ENCODE data around the gene PLA2G4F.
A peak's percentile ranks its signal among the peaks of the same experiment; 100 is the strongest.

PLA2G4F gene

GRCh38 chr15:42131006-42131405 lies 25.4 kb downstream of the PLA2G4F start:
- DNase-seq: no peak

- no peak for DNase-seq
Measured at GRCh38 chr15:42130246-42130986, 26.0 kb downstream of the PLA2G4F start.

- no peak for DNase-seq
Measured at GRCh38 chr15:42129364-42129763, 27.1 kb downstream of the PLA2G4F start.

- no peak for DNase-seq
Measured at GRCh38 chr15:42128476-42128875, 28.0 kb downstream of the PLA2G4F start.

- no peak for DNase-seq
Measured at GRCh38 chr15:42123546-42123945, 32.9 kb downstream of the PLA2G4F start.

- no peak for DNase-seq
Measured at GRCh38 chr15:42121682-42122081, 34.8 kb downstream of the PLA2G4F start.

- DNase-seq: no peak
Measured at GRCh38 chr15:42121021-42121420, 35.4 kb downstream of the PLA2G4F start.

- DNase-seq: no peak
Measured at GRCh38 chr15:42120285-42120684, 36.2 kb downstream of the PLA2G4F start.

- DNase-seq: no peak
Measured at GRCh38 chr15:42119446-42119760, 37.0 kb downstream of the PLA2G4F start.

GRCh38 chr15:42118650-42119445 lies 37.6 kb downstream of the PLA2G4F start:
- peak; percentile 53 for DNase-seq

GRCh38 chr15:42111924-42112323 lies 44.5 kb downstream of the PLA2G4F start:
- no peak for DNase-seq

- peak; percentile 17 for DNase-seq
Measured at GRCh38 chr15:42110367-42110766, 46.1 kb downstream of the PLA2G4F start.

GRCh38 chr15:42108806-42109205 lies 47.6 kb downstream of the PLA2G4F start:
- no peak for DNase-seq

GRCh38 chr15:42108189-42108588 lies 48.2 kb downstream of the PLA2G4F start:
- no peak for DNase-seq

- DNase-seq: peak; percentile 97
Measured at GRCh38 chr15:42107473-42107872, 49.0 kb downstream of the PLA2G4F start.

GRCh38 chr15:42106288-42106687 lies 50.1 kb downstream of the PLA2G4F start:
- DNase-seq: no peak

- DNase-seq: no peak
Measured at GRCh38 chr15:42104095-42104891, 52.1 kb downstream of the PLA2G4F start.

- no peak for DNase-seq
Measured at GRCh38 chr15:42102646-42103235, 53.7 kb downstream of the PLA2G4F start.

GRCh38 chr15:42101861-42102260 lies 54.6 kb downstream of the PLA2G4F start:
- DNase-seq: no peak

GRCh38 chr15:42100021-42100800 lies 56.2 kb downstream of the PLA2G4F start:
- DNase-seq: no peak

- no peak for DNase-seq
Measured at GRCh38 chr15:42097018-42097417, 59.4 kb downstream of the PLA2G4F start.

GRCh38 chr15:42094512-42094963 lies 61.9 kb downstream of the PLA2G4F start, which contains the start of gene PLA2G4D:
TSS of gene PLA2G4D (minus strand) at chr15:42094562. CDS start at chr15:42094459, 103 bp downstream.
- no peak for DNase-seq
